ENCODE results near the gene MAEA.

Gene MAEA

DNA sequence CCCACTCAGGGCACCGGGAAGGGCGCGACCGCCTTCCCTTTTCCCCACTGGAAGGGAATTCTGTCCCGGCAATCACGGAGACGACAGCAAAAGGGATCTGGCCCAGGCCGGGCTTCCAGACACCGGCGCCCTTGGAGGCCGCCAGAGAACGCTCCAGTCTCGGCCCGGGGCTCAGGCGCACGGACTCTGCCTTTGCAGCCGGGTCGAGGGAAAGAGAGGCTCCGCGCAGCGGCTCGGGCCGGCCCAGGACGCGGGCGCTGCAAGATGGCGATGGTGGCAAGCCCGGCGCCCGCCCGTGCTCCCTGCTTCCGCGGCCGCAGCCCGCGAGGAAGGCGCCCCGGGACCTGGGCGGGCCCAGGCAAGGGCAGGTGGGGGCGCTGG lies 41.8 kb upstream of the MAEA start:
- DNase-seq (ENCODE audit: insufficient read length, low spot score) = no peak
- FAIRE-seq = no peak
- TF ChIP-seq, protein P1, sequence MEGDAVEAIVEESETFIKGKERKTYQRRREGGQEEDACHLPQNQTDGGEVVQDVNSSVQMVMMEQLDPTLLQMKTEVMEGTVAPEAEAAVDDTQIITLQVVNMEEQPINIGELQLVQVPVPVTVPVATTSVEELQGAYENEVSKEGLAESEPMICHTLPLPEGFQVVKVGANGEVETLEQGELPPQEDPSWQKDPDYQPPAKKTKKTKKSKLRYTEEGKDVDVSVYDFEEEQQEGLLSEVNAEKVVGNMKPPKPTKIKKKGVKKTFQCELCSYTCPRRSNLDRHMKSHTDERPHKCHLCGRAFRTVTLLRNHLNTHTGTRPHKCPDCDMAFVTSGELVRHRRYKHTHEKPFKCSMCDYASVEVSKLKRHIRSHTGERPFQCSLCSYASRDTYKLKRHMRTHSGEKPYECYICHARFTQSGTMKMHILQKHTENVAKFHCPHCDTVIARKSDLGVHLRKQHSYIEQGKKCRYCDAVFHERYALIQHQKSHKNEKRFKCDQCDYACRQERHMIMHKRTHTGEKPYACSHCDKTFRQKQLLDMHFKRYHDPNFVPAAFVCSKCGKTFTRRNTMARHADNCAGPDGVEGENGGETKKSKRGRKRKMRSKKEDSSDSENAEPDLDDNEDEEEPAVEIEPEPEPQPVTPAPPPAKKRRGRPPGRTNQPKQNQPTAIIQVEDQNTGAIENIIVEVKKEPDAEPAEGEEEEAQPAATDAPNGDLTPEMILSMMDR (IDR thresholded peaks at IDR 0.05; ENCODE audit: insufficient read depth, missing control alignments) = no peak

DNA sequence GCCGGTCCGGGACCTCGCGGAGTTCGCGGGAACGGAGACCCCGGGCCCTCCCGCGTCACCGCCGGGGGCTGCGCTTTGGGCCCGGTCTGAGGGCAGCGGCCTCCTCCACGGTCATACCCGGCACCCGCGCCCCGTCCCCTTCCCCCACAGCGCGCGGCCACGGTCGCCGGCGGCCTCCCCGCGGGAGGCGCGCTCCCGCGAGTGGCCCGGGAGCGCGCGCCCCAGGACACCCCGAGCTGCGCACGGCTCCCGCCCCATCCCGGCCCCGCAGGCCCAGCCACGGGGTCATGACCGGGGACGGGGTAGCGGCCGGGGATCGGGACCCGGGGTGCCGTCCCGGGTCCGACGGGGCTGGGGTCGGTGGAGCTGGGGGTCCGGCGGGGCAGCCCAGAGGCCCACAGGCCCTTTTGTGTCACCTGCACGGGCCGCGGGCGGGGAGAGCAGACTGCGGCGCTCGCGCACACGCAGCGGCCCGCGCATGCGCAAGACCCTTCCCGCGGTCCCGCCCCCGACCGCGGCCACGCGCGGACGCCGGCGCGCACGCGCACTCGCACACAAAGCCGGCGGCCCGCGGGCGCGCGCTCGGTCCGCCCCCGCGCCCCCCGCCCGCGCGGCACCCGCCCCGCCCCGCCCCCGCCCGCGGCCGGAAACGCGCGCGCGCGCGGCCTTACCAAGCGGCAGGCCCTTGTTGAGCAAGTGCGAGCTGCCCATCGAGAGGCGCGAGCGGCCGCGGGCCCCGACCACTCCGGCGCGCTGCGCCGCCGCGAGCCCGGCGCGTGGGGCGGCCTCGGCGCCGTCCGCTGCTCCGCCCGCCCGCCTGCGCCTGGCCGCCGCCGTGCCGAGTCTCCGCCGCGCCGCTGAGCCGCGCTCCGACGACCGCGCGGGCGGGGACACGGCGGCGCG lies 41.2 kb upstream of the MAEA start, which contains the start of gene CTBP1:
Gene CTBP1 (minus strand): TSS at position 886 of the 903 bp plus-strand sequence. CDS start 7,799 bp downstream, outside the sequence.
- FAIRE-seq = no peak
- TF ChIP-seq, protein P1 (IDR thresholded peaks at IDR 0.05; ENCODE audit: insufficient read depth, missing control alignments) = no peak
- DNase-seq (ENCODE audit: insufficient read length, low spot score) = peak; percentile 97

DNA sequence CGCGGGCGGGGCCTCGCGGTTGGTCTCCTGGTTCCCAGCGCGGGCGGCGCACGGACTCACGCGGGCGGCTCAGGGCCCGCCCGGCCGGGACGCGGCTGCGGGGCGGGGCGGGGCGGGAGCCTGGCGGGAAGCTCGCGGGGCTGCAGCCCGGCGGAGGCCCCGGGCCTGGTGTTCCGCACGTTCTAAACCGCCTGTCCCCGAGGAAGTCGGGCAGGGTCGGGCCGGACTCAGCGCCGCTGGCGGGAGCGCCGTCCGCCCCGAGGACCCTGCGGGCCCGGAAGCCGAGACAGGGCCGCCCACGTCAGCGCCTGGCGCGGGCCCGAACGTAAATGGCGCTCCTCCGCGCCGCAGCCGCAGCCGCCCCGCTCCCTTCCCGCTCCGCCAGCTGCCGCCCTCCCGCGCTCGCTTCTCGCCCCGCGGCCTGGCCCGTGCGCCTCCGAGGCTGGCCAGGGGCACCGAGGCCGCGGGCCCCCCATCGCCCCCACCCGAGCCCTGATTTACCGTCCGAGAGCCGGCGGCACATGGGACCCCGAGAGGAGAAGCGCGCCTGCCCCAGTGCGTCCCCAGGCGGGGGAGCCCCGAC lies 40.5 kb upstream of the MAEA start:
- DNase-seq (ENCODE audit: insufficient read length, low spot score) (peak; percentile 78), FAIRE-seq (no peak)
- TF ChIP-seq, protein P1 (IDR thresholded peaks at IDR 0.05; ENCODE audit: insufficient read depth, missing control alignments) = no peak

DNA sequence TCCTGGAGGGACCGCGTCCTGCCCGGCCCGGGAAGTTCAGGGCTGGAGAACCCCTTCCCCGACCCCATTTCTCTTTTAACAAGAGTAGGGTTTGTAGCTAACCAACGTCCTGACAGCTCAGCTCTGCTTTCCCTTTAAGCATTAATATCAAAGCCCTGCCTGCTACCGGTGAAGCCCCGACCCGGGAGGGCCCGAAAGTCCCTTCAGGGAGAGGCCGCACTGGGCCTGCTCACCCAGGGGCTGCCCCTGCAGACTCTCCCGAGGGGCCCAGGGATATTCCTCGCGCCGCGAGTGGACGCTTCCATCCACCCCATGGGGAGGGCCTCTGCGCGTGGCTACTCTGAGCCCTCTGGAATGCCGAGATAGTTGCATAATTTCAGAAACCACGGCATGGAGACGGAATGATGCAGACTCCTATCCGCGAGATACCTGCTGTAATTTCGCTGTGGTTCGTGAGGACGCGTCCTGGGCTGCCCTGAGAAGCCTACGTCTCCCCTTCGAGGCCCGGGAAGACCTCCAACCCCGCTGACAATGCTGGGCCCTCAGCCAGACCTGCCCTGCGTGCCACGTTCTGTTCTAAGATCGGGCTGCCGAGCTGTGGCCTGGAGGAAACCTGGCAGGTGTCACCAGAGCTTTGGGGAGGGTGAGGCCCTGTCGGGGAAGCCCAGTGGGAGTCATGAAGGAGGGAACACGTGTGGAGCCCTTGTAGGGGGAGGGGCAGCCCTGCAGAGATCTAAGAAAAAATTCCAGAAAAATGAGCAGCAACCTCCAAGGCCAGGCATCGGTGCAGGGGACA lies 39.8 kb upstream of the MAEA start:
- FAIRE-seq (no peak), DNase-seq (ENCODE audit: insufficient read length, low spot score) (no peak)
- TF ChIP-seq, protein P1 (IDR thresholded peaks at IDR 0.05; ENCODE audit: insufficient read depth, missing control alignments) = no peak

DNA sequence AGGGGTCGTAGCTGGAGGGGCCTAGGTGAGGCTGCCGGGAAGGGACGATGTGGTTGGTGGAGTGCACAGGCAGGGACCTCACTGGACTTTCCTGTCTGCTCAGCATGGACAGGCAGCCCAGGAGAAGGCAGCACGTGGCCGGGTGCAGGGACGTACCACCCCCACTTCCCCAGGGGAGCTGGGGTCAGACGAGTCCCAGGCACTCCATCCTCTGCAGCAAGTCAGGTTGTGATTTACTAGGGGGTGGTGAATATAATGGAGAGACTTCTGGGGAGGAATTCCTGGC lies 39.2 kb upstream of the MAEA start:
- no peak for DNase-seq (ENCODE audit: insufficient read length, low spot score)
- FAIRE-seq = no peak
- TF ChIP-seq, protein P1 (IDR thresholded peaks at IDR 0.05; ENCODE audit: insufficient read depth, missing control alignments) = no peak

DNA sequence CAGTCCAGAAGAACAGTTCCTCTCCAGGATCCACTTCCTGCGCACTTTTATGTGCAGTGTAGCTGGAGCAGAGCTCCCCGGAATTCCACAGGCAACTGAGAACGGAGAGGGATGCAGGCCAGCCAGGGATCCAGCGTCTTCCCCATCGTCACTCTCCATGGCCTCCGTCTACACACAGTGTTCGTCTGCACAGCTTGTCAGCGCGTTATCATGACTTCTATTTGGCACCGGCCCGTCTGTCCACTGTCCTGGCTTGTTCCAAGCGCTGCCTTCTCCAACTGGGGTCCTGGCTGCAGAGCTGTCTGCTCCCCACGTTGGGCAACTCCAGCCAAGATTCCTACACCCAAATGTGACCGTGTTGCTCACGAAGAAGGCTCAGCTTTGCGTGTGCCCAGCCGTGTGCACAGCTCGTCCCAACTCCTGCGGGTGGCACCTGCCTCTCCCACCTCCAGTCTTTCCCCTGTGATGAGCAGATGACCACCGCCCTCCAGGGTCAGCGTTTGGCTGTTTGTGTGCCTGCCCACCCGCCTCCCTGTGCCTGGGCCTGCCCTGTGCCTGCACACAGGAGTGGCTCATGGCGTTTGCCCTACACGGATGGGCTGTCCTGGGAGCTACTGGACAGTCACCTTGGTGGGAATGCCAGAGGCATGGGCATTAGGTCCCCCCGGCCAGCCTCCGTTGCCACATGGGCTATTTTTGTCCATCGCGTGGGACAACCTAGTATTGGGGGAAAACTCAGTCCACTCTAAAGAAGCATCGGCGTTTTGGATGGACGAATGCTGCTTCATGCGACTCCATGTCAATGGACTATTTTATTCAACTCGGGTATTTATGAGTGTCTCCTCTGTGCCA lies 38.5 kb upstream of the MAEA start:
- no peak for FAIRE-seq
- TF ChIP-seq, protein P1 (IDR thresholded peaks at IDR 0.05; ENCODE audit: insufficient read depth, missing control alignments) = no peak

More for the DNA sequence above, 38.5 kb upstream of the MAEA start:
- DNase-seq (ENCODE audit: insufficient read length, low spot score) = no peak
